ENCODE results near the gene E2F6.

The E2F6 gene, protein sequence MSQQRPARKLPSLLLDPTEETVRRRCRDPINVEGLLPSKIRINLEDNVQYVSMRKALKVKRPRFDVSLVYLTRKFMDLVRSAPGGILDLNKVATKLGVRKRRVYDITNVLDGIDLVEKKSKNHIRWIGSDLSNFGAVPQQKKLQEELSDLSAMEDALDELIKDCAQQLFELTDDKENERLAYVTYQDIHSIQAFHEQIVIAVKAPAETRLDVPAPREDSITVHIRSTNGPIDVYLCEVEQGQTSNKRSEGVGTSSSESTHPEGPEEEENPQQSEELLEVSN

DNA sequence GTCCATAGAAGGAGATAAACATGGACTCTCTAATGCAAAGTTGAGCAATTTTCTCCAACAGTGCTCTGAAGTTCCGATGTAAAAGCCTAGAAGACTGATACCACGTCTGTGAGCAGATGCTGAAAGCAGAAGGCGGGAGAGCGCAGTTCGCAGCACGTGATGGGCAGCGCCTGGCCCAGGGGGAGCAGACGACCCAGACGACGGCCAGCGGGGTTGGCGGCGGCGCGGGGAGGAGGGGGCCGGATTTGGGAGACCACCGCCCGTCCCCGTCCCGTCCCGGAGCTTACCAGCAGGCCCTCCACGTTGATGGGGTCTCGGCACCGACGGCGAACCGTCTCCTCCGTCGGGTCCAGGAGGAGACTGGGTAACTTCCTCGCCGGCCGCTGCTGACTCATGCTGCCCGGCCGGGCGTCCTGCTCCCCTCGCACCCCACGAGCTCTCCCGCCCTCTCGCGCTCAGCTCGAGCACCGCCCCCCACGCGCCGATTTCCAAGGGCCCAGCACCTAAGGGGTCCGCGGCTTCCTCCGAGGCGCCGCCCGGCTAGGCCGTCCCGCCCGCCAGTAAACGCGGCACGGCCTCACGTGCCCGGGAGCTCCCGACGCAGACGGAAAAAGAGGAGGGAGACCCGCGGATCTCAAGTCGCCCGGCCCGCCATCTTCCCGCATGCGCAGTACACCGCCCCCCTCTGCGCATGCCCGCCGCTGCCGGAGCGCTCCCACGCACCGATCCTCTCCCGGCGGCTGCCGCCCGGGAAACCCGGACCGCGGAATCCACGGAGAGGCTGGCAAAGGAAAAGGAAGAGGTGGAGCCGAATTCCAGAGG is at the start of gene E2F6:
TSS of gene E2F6 (minus strand) at position 677 of the 822 bp plus-strand sequence. CDS start at position 395, 282 bp downstream.
- peak; percentile 61 to 66 for DNase-seq (ENCODE audit: low read depth in 2 of 2, low spot score in 1 of 2)

DNA sequence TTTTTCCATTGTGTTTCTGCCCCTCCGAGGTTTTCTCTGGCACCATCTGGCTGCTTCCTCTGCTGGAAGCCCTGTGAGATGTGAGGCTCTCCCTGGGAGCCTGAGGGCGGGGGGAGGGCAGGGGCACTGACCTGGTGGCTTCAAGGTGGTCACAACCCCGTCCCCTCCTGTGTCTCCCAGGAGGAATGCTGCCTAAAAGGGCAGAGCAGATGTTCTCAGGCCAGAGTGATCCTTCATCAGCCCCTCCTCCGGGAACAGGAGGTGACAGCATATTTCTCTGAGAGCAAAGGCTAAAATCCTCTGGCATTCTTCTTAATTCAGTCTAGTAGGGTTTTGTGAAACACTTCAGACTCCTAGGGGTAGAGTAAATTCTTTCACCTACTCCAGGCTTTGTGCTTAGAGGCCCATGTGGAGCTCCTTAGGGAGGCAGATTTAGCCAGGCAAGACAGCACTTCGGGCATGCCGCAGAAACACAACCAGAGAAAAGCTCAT is 49.6 kb upstream of the E2F6 start:
- no peak for DNase-seq (ENCODE audit: low read depth in 2 of 2, low spot score in 1 of 2)

DNA sequence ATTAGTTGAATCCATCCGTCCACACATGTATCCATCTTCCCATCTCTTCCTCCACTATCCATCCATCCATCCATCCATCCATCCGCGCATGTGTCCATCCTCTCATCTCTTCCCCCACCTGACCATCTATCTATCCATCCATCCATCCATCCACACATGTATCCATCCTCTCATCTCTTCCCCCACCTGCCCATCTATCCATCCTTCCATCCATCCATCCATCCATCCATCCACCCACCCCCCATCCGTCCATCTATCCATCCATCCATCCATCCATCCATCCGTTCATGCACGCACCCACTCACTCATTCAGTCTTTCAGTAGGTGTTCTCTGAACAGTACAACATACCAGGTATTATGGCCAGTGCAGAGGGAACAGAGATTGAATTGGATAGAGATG is 48.9 kb upstream of the E2F6 start:
- DNase-seq (ENCODE audit: low read depth in 2 of 2, low spot score in 1 of 2), result no peak

DNA sequence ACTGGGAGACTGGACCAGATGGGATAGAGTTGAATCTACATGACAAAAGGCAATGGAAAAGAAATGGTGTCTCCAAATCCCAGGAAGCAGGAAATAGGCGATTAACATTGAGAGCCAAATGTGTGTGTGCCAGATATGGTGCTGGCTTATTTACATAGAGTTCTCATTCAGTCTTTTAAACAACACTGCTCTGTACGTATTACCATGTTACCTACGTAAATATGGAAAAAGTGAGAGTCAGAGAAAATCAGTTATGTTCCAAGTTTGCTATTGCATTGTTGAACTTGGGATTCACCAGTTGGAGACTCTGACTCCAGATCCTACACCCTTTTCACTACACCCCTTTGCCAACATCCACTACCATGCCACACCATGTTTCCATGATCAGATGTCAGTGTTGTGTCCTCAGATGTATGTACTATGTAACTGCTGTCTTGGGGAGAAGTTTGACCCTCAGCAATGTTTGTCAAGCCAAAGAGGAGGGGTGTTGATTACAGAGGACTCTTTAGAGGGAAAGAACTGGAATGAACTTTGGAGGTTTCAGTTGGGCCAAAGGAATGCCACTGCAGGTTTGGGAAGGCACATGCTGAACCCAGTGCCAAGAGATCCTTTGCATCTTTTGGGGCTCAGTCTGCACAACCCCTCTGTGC is 48.2 kb upstream of the E2F6 start:
- DNase-seq (ENCODE audit: low read depth in 2 of 2, low spot score in 1 of 2), result no peak

DNA sequence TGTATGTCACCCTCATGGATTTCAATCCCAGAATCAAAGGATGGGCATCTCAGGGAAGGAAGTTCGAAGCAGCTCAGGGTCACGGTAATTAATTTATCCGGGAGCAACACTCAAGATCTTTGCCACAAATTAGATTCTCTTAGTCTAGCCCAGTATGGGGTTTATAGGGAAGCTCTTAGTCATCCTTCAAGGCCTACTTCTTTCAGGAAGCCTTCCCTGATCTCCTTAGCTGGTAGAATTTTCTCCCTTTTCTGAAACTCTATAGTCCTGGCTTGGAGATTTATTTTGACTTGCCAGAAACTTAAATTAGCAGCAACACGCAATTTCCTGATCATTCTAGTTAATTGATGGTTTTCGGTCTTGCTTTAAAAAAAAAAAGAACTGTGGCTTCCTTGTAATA is 47.4 kb upstream of the E2F6 start:
- DNase-seq (ENCODE audit: low read depth in 2 of 2, low spot score in 1 of 2), result no peak

DNA sequence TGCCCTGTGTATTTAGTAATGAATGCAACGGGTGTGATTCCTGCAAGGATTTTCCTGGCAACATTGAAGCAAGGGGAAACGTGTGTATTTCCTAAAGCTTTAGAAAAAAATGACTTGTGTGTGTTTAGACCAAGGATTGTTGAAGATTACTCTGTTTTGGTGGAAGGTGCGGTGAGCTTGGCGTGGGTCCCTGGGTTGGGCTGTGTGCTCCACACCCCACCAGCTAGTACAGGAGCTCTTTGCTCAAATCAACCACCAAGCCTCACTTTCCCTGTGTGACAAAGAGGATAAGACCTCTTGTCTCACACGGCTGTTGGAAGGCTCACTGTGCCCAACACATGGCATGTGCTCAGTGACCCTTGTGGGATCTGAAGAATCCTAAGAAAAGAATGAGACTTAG is 46.5 kb upstream of the E2F6 start:
- DNase-seq (ENCODE audit: low read depth in 2 of 2, low spot score in 1 of 2), result no peak

DNA sequence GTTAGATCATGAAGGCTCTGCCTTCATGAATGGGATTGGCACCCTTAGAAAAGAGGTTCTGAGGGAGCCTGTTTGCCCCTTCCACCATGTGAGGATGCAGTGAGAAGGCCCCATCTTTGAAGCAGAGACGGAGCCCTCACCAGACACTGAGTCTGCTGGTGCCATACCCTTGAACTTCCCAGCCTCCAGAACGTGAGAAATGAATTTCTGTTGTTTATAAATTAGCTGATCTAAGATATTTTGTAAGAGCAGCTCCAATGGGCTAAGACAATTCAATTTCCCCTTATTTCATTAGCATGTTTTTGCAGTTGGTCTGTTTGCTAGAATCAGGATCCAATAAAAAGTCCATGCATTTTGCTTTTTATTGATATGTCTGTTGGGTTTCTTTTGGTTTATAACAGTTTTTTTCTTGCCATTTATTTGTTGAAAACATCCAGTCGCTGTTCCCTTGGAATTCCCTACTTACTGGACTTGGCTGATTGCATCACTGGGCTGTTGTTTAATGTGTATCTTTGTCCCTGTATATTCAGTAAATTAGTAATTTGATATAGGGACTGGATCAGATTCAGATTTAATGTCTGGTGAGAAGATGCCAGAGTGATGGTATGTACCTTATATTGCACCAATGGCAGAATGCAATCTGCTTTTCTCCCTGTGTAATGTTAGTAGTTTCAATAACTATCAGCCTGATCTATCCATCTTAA is 43.8 kb upstream of the E2F6 start:
- no peak for DNase-seq (ENCODE audit: low read depth in 2 of 2, low spot score in 1 of 2)

DNA sequence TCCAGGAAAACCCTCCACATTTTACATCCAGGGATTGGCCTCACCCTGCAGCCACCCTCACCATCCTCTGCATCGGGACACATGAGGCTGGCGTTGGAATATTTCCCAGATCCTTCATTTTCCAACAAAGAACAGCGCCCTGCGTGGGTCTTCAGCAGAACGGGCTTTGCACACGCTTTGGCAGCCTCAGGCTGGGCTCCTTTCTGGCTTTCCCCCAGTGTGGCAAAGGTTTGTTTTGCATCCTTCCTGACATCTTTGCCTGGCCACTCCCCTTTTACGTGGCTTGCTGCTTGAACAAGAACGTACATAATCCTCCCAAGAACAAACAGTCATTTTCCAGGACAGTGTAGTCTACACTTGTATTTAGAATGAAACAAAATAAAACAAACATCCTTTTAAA is 42.3 kb upstream of the E2F6 start:
- DNase-seq (ENCODE audit: low read depth in 2 of 2, low spot score in 1 of 2), result no peak

DNA sequence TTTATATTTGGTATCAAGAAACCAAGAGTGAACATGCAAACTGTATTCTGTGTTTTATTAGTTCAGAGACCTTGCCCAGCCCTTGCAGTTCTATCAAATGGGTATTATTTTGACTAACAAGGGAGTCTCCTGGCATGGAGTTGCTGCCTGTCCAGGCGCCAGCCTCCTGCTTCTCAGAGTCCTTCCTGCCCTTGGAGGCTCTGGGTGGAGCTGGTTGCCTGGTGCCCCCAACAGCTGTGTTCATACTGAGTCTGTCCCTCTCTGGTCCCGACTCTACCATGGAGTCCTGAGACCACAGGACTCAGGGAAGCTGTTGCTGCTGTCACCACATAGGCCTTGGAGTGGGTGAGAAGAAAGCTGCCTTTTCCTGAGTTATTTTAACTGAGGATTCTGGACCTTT is 41.6 kb upstream of the E2F6 start:
- no peak for DNase-seq (ENCODE audit: low read depth in 2 of 2, low spot score in 1 of 2)

DNA sequence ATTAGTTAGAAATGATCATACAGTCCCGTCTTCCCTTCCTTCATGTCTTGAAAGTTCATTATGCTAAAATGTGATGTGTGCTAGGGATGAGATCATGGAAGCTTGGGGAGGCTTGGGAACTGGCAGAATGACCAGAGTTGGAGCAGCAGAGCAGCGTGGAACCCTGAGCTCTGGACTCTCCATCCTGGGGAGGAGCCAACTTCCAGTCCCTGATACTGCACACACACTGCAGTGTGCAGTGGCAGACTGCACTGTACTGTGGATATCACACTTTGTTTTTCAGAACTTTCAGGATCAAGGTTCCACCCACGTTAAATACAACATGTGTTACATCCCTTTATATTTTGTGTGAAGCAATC is 40.6 kb upstream of the E2F6 start:
- no peak for DNase-seq (ENCODE audit: low read depth in 2 of 2, low spot score in 1 of 2)

DNA sequence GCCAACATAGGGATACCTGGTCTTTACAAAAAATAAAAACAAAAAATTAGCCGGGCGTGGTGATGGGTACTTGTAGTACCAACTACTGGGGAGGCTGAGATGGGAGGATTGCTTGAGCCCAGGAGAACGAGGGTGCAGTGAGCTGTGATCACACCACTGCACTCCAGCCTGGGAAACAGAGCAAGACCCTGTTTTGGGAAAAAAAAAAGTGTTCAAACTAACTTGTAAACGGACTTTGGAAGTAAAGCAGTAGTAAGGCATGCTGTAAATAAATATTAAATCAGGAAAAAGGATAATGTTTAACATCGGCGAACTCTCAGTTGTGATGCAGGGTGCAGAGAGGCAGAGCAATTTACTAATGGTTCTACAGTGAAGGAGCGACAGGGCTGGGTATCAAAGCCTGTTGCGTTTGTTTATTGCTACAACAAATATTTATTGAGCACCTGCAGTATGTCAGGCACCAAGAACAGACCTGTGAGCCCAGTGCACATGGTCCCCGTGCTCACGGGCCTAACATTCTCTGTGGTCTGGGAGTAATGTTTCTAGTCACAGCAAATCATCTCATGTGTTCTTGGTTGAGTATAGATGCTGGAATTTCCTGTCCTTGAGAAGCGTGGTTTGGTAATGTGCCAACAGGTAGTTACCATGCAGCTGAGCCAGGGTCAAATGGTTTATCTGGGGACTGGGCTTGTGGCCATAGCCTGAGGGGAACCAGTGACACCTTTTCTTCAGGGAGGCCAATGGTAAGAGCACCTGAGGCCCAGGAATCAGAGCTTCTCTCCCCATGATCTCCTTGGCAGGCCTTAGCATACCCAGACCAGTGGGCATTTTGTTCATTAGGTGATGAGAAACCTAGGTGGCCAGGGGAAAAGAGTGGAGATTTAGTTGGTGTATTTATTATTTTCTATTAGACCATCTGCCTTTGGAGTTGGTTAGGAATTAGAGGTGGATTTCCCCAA is 40.0 kb upstream of the E2F6 start:
- DNase-seq (ENCODE audit: low read depth in 2 of 2, low spot score in 1 of 2), result no peak

DNA sequence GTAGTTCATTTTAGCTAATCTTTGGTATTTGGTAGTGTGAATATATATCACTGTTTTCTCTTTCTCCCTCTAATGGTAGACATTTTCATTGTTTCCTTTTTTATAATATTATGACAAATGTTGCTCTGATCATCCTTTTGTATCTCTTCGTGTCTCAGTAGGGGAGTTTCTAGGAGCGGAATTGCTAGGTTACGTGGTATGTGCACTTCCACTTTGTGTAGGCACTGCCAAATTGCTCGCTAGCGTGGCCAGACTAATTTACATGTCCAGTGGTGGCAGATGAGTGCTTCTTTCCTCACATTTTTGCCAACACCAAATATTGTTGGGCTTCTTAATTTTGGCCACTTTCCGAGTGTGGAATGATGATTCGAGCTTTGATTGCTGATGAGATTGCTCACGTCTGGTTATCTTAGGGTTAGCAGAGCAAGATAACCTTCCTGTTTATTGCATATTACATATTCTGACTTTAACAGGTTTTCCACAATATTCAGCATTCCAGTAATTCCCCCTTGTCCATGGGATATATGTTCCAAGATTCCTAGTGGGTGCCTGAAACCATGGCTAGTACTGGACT is 37.5 kb upstream of the E2F6 start:
- no peak for DNase-seq (ENCODE audit: low read depth in 2 of 2, low spot score in 1 of 2)

DNA sequence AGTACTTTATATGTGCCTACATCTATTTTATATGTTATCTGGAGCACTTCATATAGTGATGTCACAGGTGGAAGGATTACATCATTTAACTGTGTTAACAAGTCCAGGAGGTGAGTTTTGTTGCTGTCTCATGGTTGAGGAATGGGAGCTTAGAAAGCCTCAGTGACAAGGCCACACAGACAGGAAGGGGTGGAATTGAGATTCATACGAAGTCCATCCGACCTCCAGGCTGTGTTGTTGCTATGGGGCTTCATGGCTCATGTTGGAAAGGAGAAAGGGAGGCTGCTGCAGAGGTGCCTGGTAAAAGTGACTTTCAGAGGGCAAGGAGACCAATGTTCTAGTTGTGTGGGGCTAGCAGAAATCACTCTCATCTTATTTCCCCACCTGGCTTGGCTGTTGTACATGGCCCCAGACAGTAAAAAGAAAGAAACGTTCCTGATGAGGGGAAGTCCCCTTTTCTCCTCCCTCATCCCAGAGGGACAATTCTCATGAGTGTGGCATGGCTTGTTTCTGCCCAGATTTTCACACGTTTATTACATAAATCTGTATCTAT is 36.9 kb upstream of the E2F6 start:
- DNase-seq (ENCODE audit: low read depth in 2 of 2, low spot score in 1 of 2), result no peak

DNA sequence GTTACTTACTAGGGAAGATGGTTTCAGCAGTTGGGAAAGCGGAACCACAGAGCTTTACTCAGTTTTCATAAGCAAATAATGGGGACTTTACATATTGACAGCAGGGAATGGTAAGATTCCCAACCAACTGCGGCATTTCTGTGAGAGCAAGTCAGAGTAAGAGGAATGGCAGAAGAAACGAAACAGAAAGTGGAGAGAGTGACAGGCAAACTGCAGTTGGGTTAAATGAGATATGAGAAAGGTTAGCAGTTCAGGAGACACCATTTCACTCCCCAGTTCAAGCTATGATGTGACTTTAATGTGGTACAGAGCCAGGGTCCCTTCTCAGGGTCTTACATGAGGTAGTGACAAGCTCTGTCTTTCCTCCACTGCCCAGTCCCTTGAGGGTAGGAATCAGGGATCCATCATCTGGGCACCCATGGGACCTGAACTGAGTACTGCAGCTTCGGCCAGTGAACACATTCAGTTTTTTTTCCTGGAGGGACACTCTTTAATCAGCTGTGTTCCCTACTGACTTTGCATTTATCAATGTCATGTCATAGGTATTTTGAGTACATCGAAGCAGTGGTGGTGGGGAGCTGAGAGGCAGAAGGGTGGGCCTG is 34.8 kb upstream of the E2F6 start:
- DNase-seq (ENCODE audit: low read depth in 2 of 2, low spot score in 1 of 2), result no peak

DNA sequence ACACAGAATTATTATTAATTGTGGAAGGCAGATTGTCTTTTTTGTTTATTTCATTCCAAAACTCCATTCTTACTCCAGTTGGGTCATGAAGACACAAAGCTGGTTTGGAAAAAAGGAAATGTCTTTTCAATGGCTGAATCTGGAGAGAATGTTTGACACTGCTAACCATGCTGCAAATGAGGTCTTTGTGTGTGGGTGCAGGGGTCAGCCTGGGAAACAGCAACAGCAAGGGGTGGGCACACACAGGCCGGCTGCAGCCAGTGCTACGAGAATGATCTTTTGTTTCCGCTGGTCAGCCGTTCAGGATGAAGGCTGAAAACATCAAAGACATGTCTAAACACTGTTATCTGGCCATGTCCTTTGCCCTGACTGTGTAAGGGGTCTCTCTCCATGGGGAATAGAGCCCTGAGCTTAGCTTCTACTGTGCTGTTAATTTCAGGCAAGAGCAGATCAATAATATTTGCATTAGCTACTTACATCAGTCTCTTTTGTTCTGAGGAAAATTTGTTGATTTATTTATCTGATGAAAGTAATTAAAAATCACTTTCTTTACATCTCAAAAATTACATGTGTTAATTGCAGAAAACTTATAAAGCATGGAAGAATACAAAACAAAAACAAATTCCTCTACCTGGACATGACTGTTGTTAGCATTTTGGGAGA is 33.3 kb upstream of the E2F6 start:
- DNase-seq (ENCODE audit: low read depth in 2 of 2, low spot score in 1 of 2), result no peak

DNA sequence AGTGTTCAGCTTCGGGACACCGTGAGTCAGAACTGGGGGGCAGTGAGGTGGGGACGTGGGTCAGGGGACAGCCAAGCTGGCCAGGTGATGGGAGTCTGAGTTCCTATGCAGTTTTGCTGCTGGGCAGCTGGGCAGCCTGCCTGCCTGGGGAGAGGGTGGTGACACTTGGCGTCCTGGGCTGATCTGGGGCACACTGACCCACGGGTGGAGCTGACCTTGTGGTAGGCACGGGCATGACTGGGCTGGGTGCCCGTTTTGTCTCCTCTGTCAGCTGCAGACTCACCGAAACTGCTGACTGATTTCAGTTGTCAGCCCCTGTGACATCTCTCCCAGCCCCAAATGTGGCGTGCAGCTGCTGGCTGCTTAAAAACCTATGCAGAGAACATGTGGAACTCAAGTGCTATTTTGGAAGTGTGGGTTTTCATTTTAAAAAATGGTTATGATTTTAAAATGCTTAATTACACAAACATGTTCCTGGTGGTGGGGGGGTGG is 32.6 kb upstream of the E2F6 start:
- no peak for DNase-seq (ENCODE audit: low read depth in 2 of 2, low spot score in 1 of 2)

DNA sequence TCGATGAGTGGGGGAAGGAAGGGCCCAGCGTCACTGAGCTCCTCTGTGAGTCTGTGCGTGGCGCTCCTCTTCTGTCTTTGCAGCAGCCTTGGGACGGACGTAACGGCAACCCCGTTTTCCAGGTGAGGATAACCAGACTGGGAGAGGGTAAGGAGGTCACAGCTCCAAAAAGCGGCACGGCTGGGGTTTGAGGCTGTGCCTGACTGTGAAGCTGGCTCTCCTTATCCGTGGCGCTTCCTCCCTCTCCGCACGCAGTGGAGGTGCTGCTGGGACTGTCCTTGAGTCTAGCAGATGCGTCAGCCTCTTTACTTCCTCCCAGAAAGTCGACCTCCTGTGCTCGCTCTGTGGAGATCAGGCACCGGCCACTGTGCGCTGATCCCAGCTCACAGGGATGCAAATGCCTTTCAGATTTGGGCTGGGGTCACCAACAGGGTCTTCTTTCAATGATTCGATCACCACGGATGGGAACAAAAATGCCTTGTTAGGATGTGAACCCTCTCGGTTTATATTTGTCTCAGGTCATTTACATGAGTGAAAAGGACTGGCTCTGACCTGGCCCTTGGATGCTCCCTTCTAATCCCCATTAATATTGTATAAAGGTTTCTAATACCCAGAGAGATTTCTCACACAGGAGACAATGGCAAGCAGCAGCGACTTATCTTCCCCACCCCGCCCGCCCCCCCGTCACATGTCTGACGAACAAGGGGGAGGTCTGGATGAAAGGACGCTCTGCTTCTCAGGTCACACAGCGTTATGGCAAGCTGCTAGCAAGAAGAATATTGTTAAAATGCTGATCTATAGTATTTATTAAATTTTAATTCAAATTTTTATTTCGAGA is 30.1 kb upstream of the E2F6 start:
- DNase-seq (ENCODE audit: low read depth in 2 of 2, low spot score in 1 of 2), result no peak

DNA sequence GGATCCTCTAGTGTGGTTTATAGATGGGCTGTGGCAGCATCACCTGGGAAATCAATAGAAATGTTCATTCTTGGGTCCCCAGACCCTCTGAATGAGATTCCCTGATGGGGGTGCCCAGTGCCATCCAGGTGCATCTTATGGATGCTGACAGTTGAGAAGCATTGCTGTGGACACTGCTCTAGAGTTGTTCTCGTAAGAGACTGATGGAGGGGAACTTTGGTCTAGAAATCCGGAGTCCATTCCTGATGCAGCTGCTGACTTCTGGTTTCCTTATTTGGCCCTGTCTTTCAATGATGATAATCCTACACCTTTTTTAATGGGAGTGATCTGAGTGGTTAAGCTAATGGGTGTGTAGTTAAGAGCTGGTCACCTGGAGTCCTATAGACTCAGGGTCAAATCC is 28.3 kb upstream of the E2F6 start:
- no peak for DNase-seq (ENCODE audit: low read depth in 2 of 2, low spot score in 1 of 2)

Data from stimulated activated CD8-positive, alpha-beta memory T cell treated with anti-CD3 and anti-CD28 coated beads, Interleukin-4, amount 100 ng/mL, for 4 hours (primary cell).